ENCODE measurements around the gene MAP4K3. TPM values are rescaled to one million over a fixed set of nuclear protein-coding genes. Genes with fewer than 3 reads are reported as not detected.
A peak's percentile ranks its signal among the peaks of the same experiment; 100 is the strongest.

Gene MAP4K3
- total RNA-seq, 4 donors from 2014 or later, result 23.0 to 52.1 (median 31.8) TPM

GRCh38 chr2:39227628-39228412, 209.3 kb downstream of the MAP4K3 start:
- TF ChIP-seq POLR2A (IDR thresholded peaks at IDR 0.05), result no peak
- TF ChIP-seq CTCF (IDR thresholded peaks at IDR 0.05 in 4 of 5, conservative IDR thresholded peaks at IDR 0.05 in 1 of 5), result peak; percentile 73 to 89 (median 83)

GRCh38 chr2:39225567-39225966, 211.5 kb downstream of the MAP4K3 start:
- intact Hi-C loops (cut with DNase I; ENCODE audit: low total_unique reads), result no loop called here
- DNase-seq, result no peak

More at GRCh38 chr2:39227628-39228412, 209.3 kb downstream of the MAP4K3 start:
- Histone ChIP-seq H3K27ac (peak overlapping the region in 1 of 4 donors; percentile 69), H3K36me3 (no peaks in the 10 kb centered on the region), H3K4me3 (peak overlapping the region in 1 of 4 donors; percentile 35), H3K9me3 (no peaks in the 10 kb centered on the region), H3K27me3 (no peaks in the 10 kb centered on the region), H3K4me1 (peaks cover 13 to 17% of the 10 kb centered on the region in 2 donors)
- intact Hi-C loops (cut with DNase I; ENCODE audit: low total_unique reads) (loop anchor here (1.0 kb wide), 2 partner anchors 108 to 169 kb away; no protein-coding TSS in a partner anchor), in situ Hi-C loops (cut with MboI; ENCODE audit: low sequenced_read_pairs in 4 of 4) (loop anchor here in 3 of 4 donors (5.0 to 10.0 kb wide), 3 partner anchors 106 to 166 kb away; partner anchors contain the start of gene SOS1 (in 1 of the 3))
- DNase-seq, result peak; percentile 60 to 72
- ATAC-seq, result peak; percentile 56 to 76

DNA sequence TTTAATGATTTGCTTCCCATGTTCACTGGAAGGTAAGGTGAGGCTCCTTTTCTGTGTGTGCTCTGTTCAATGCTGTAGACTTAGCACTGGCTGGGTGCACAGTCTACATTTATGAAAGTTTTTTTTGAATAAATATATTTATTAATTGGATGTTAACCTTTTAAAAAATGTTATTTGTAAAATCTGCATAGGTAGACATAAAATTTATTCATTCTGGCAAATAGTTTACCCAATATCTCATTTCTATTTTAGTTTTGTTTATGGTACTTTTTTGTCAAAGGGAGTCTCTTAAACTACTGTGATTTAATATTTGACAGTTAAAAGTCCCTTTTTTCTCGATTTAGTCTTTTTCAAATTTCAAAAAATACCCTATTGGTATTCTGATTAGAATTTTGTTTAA, 213.2 kb downstream of the MAP4K3 start:
- ATAC-seq (no peak), DNase-seq (no peak)
- intact Hi-C loops (cut with DNase I; ENCODE audit: low total_unique reads), result no loop called here
- Histone ChIP-seq H3K4me3 (no peak overlapping the region), H3K4me1 (peaks cover 5 to 7% of the 10 kb centered on the region in 2 donors), H3K9me3 (no peaks in the 10 kb centered on the region), H3K27ac (no peak overlapping the region), H3K27me3 (no peaks in the 10 kb centered on the region), H3K36me3 (no peaks in the 10 kb centered on the region)
- TF ChIP-seq CTCF (IDR thresholded peaks at IDR 0.05 in 4 of 5, conservative IDR thresholded peaks at IDR 0.05 in 1 of 5) (no peak), POLR2A (IDR thresholded peaks at IDR 0.05) (no peak)
- in situ Hi-C loops (cut with MboI; ENCODE audit: low sequenced_read_pairs in 4 of 4), result loop anchor here in 1 of 4 donors (10.0 kb wide), 1 partner anchor 159 kb away; no protein-coding TSS in a partner anchor

More at GRCh38 chr2:39225567-39225966, 211.5 kb downstream of the MAP4K3 start:
- ATAC-seq, result no peak
- no peak for TF ChIP-seq POLR2A (IDR thresholded peaks at IDR 0.05)
- TF ChIP-seq CTCF (IDR thresholded peaks at IDR 0.05 in 4 of 5, conservative IDR thresholded peaks at IDR 0.05 in 1 of 5), result no peak
- Histone ChIP-seq H3K27ac (no peak overlapping the region), H3K27me3 (no peaks in the 10 kb centered on the region), H3K9me3 (no peaks in the 10 kb centered on the region), H3K4me1 (peaks cover 13 to 17% of the 10 kb centered on the region in 2 donors), H3K4me3 (no peak overlapping the region), H3K36me3 (no peaks in the 10 kb centered on the region)
- in situ Hi-C loops (cut with MboI; ENCODE audit: low sequenced_read_pairs in 4 of 4), result loop anchor here in 3 of 4 donors (5.0 to 10.0 kb wide), 3 partner anchors 103 to 163 kb away; partner anchors contain the start of gene SOS1 (in 1 of the 3)

GRCh38 chr2:39221459-39221858, 215.6 kb downstream of the MAP4K3 start:
- in situ Hi-C loops (cut with MboI; ENCODE audit: low sequenced_read_pairs in 4 of 4), result loop anchor here in 1 of 4 donors (10.0 kb wide), 1 partner anchor 157 kb away; no protein-coding TSS in a partner anchor
- H3K9me3 ChIP-seq, result no peaks in the 10 kb centered on the region
- DNase-seq (no peak), ATAC-seq (no peak)
- no peaks in the 10 kb centered on the region for H3K4me1 ChIP-seq
- no peaks in the 10 kb centered on the region for H3K27me3 ChIP-seq
- no peak overlapping the region for H3K27ac ChIP-seq
- H3K4me3 ChIP-seq, result no peak overlapping the region
- intact Hi-C loops (cut with DNase I; ENCODE audit: low total_unique reads), result no loop called here
- TF ChIP-seq CTCF (IDR thresholded peaks at IDR 0.05 in 4 of 5, conservative IDR thresholded peaks at IDR 0.05 in 1 of 5) (no peak), POLR2A (IDR thresholded peaks at IDR 0.05) (no peak)
- H3K36me3 ChIP-seq, result no peaks in the 10 kb centered on the region
